Aorta (tissue), 5 donors: ENCODE data around the gene TRIM8. TPM values are rescaled to one million over a fixed set of nuclear protein-coding genes. Genes with fewer than 3 reads are reported as not detected.
A peak's percentile ranks its signal among the peaks of the same experiment; 100 is the strongest.

Experiments used
- ATAC-seq: fragments of 200-7000 bp; cut with Tn5 transposase; one replicate; pipeline ENCODE4 v1.9.1; 2022; ENCODE audit warnings: moderate library complexity; ENCODE audit not compliant: low FRiP score
- DNase-seq, 2 donors: peaks; one replicate each; pipeline ENCODE4 v3.0.0-alpha.2; 2020
- H3K27ac ChIP-seq, 2 donors: one replicate each; pipeline ENCODE4 v1.5.1; 2013; ENCODE audit warnings: low read length in 2 of 2, mild to moderate bottlenecking in 2 of 2, moderate library complexity in 2 of 2, control low read depth in 1 of 2, inconsistent platforms in 1 of 2, low read depth in 1 of 2
- H3K27me3 ChIP-seq, 2 donors: one replicate each; pipeline ENCODE4 v1.6.1; 2013; ENCODE audit warnings: control low read depth in 1 of 2, low read length in 1 of 2, mild to moderate bottlenecking in 1 of 2, moderate library complexity in 1 of 2; ENCODE audit not compliant: insufficient read depth in 2 of 2, control insufficient read depth in 1 of 2
- H3K36me3 ChIP-seq, 2 donors: one replicate each; pipeline ENCODE4 v1.6.1; 2013; ENCODE audit warnings: control low read depth in 1 of 2, low read length in 1 of 2, mild to moderate bottlenecking in 1 of 2; ENCODE audit not compliant: insufficient read depth in 2 of 2, control insufficient read depth in 1 of 2
- H3K4me1 ChIP-seq, 2 donors: one replicate each; pipeline ENCODE4 v1.6.1; 2013; ENCODE audit warnings: low read length in 2 of 2, control low read depth in 1 of 2, mild to moderate bottlenecking in 1 of 2, moderate library complexity in 1 of 2; ENCODE audit not compliant: insufficient read depth in 2 of 2, control insufficient read depth in 1 of 2
- H3K4me3 ChIP-seq, 2 donors: one replicate each; pipeline ENCODE4 v1.5.1; 2013; ENCODE audit warnings: low read length in 2 of 2, control low read depth in 1 of 2, mild to moderate bottlenecking in 1 of 2
- H3K9me3 ChIP-seq: one replicate; pipeline ENCODE4 v1.6.1; 2013; ENCODE audit warnings: mild to moderate bottlenecking, low read length; ENCODE audit not compliant: control insufficient read depth
- WGBS, 2 donors: extraction: QIAGEN DNeasy Blood & Tissue Kit; methylation state at CpG; one replicate each; pipeline ENCODE4 v1.1.7; 2013; 5-methylcytosine and 5-hydroxymethylcytosine counted together
- intact Hi-C, 2 donors: fragments of 100-400 bp; cut with DNase I; formaldehyde crosslinking; loops; one replicate each; pipeline versions ENCODE4 v1.14.2 to v1.15.0; 2022
- polyA plus RNA-seq, 2 donors: library from polyadenylated mRNA; stranded (reverse); fragments of 200-250 nt; gene quantifications; one replicate each; pipeline ENCODE4 v1.2.3, GENCODE V29; 2013
- total RNA-seq, 2 donors: library from RNA; stranded (reverse); fragmentation: NEBNext Ultra II Directional; extraction: Animal tissue kit (Norgen Biotek cat#: 25700); gene quantifications; one replicate each; pipeline ENCODE4 v1.2.1, GENCODE V29; 2021
- donor health status: healthy with polysubstance abuse.
- donor health status: Bipolar disorder and iron deficiency.
- donor health status: DM: no; HTN: no; CAD: no.
- donor health status: DM: no; HTN: no; CAD: no.
- donor health status: DM: yes; HTN: yes; CAD: no.

Gene TRIM8
- total and polyA plus RNA-seq, 4 donors = 40.6 to 189 (median 99.2) TPM

DNA sequence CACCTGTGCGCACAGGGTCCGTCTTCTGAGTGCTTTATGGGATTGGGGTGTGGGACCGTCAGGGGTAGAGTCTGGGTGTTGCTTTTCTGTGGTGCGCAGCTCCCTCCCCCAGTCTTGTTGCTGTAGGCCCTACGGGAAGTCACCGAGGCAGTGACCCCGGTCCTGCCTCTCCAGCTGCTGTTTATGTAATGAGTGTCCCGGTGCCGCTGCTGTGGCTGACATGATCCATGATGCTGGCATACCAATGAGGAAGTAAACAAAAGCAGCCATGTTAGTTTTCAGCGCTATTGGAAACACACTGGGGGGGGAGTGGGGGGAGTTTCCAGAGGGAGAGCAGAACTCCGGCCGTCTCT is 1.1 kb downstream of the TRIM8 start:
- Histone ChIP-seq H3K36me3 (no peaks in the 10 kb centered on the region), H3K27ac (peak overlapping the region; percentile 79 to 89), H3K27me3 (no peaks in the 10 kb centered on the region), H3K4me3 (peak overlapping the region; percentile 88), H3K9me3 (no peaks in the 10 kb centered on the region), H3K4me1 (no peaks in the 10 kb centered on the region)
- DNase-seq (peak; percentile 86 to 87), ATAC-seq (peak; percentile 26)
- WGBS, 2 donors = 0% methylated on average over 12 of the region's 12 CpGs
- intact Hi-C loops = loop anchor here (5.0 kb wide), 2 partner anchors 48 to 67 kb away; partner anchors contain the start of genes ARL3 (in 2 of the 2) and SFXN2 (in 2 of the 2)

- Histone ChIP-seq H3K27me3 (no peaks in the 10 kb centered on the region), H3K4me3 (peak overlapping the region; percentile 88), H3K36me3 (no peaks in the 10 kb centered on the region), H3K9me3 (no peaks in the 10 kb centered on the region), H3K27ac (peak overlapping the region; percentile 79 to 89), H3K4me1 (no peaks in the 10 kb centered on the region)
- ATAC-seq (peak; percentile 77), DNase-seq (peak; percentile 94 to 95)
- 0 to 1% methylated on average over 29 of the region's 29 CpGs for WGBS, 2 donors
- intact Hi-C loops = loop anchor here (2.0 to 5.0 kb wide), 3 partner anchors 29 to 66 kb away; partner anchors contain the start of genes ARL3 (in 2 of the 2) and SFXN2 (in 2 of the 2)
Measured at GRCh38 chr10:102645741-102646609, 1.7 kb downstream of the TRIM8 start.

DNA sequence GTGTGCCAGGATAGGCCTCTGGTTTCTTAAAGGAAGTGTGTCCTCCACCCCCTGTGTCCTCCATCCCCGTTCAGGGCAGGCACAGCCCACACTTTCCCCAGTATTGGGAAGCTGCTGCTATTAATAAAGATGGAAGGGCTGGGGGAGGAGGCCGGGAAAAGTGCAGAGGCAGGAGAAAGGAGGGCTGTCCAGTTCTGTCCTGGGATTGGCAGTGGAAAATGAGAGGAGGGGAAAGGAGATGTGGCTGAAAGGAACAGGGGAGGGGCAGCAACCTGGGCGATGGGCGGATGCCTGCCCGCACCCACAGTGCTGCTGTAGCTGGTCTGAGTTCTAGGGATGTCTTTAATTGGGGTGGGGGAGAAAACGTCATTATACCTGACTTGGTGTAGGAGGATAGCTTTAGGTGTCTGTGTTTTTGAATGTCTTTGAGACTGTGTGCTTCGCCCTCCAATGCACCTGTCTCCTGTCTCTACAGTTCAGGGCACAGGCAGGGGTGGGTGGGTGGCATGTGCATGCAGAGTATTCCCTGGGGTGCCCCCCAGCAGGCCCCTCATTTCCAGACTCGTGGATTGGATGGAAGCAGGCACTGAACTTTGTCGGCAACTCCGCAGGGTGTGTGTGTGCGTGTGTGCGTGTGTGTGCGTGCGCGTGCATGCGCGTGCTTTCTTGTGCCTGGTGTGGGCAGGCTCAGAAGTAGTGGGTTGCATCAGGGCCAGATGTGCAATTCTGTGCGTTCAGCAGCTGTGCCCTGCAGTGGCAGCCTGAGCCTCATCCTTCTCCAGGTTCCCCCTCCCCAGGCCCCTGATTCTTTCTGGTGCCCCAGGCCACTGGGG is 2.5 kb downstream of the TRIM8 start:
- Histone ChIP-seq H3K9me3 (no peaks in the 10 kb centered on the region), H3K36me3 (no peaks in the 10 kb centered on the region), H3K27me3 (no peaks in the 10 kb centered on the region), H3K4me1 (no peaks in the 10 kb centered on the region), H3K27ac (peak overlapping the region in 1 of 2 donors; percentile 89), H3K4me3 (peak overlapping the region; percentile 88)
- intact Hi-C loops = loop anchor here (2.0 to 5.0 kb wide), 3 partner anchors 28 to 65 kb away; partner anchors contain the start of genes ARL3 (in 2 of the 2) and SFXN2 (in 2 of the 2)
- no peak for ATAC-seq
- 7 to 17% methylated on average over 18 of the region's 18 CpGs for WGBS, 2 donors
- peak; percentile 76 to 79 for DNase-seq

DNA sequence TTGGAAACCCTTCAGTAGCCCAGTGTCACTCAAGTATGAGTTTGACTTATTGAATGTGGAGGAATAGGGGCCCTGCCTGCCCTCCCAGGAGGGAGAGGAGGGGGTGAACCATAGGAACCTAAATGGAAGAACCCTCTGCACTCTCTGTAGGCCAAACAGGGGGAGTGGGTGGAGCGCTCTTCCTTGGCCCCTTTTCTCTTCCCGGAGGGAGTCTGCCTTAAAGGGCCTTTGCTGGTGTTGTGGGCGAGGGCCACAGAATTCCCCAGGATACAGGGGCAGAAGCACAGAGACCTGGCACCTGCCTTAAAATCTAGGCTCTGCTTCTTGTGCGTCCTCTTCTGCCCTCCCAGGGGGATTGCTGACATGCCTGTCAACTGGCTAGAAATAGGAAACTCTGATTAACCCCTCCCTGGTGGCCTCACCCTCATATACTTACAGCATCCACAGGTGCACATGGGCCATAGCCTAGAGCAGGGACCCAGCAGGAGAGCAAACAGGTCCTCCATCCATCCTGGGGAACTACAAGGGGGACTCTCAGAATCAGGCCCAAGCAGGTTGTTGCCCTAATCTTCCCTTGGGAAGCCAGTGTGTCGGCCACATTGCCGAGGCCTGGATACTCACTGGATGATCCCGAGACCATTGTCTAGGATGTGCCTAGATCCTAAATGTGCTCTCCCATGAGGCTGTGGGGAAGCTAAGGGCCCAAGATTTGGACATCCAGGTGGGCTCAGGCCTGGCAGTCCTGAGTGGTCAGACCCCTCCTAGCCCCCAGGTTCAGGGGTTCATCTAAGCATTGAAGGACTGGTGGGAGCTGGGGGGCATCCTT is 3.4 kb downstream of the TRIM8 start:
- Histone ChIP-seq H3K4me3 (peak overlapping the region in 1 of 2 donors; percentile 88), H3K27me3 (no peaks in the 10 kb centered on the region), H3K4me1 (no peaks in the 10 kb centered on the region), H3K9me3 (no peaks in the 10 kb centered on the region), H3K36me3 (no peaks in the 10 kb centered on the region), H3K27ac (peak overlapping the region in 1 of 2 donors; percentile 6)
- intact Hi-C loops = loop anchor here (2.0 to 5.0 kb wide), 3 partner anchors 27 to 65 kb away; partner anchors contain the start of genes ARL3 (in 2 of the 2) and SFXN2 (in 2 of the 2)
- DNase-seq (peak in 1 of 2 donors; percentile 45), ATAC-seq (no peak)
- 40% methylated on average over 7 of the region's 7 CpGs for WGBS, 2 donors

GRCh38 chr10:102648269-102648888 is 4.1 kb downstream of the TRIM8 start:
- H3K4me1 ChIP-seq = no peaks in the 10 kb centered on the region
- intact Hi-C loops = loop anchor here (5.0 kb wide), 2 partner anchors 51 to 64 kb away; partner anchors contain the start of genes ARL3 (in 2 of the 2) and SFXN2 (in 2 of the 2)
- no peak overlapping the region for H3K4me3 ChIP-seq
- no peaks in the 10 kb centered on the region for H3K27me3 ChIP-seq
- no peaks in the 10 kb centered on the region for H3K9me3 ChIP-seq
- 20 to 28% methylated on average over 12 of the region's 12 CpGs for WGBS, 2 donors
- ATAC-seq (no peak), DNase-seq (no peak)
- no peaks in the 10 kb centered on the region for H3K36me3 ChIP-seq
- peak overlapping the region in 1 of 2 donors; percentile 16 for H3K27ac ChIP-seq

- H3K9me3 ChIP-seq = no peaks in the 10 kb centered on the region
- ATAC-seq (no peak), DNase-seq (peak in 1 of 2 donors; percentile 70)
- 4 to 6% methylated on average over 24 to 25 of the region's 25 CpGs for WGBS, 2 donors
- H3K36me3 ChIP-seq = no peaks in the 10 kb centered on the region
- intact Hi-C loops = loop anchor here (5.0 kb wide), 2 partner anchors 52 to 63 kb away; partner anchors contain the start of genes ARL3 (in 2 of the 2) and SFXN2 (in 2 of the 2)
- peak overlapping the region in 1 of 2 donors; percentile 16 for H3K27ac ChIP-seq
- H3K27me3 ChIP-seq = no peaks in the 10 kb centered on the region
- no peak overlapping the region for H3K4me3 ChIP-seq
- H3K4me1 ChIP-seq = no peaks in the 10 kb centered on the region
Measured at GRCh38 chr10:102648889-102649796, 4.9 kb downstream of the TRIM8 start.
